HL-60 (cell line): ENCODE results near the gene OTUB1.
A peak's percentile ranks its signal among the peaks of the same experiment; 100 is the strongest.

Source experiments
- DNase-seq, 2 experiments: peaks; one replicate each; pipeline ENCODE4 v3.0.0-alpha.2; 2010 to 2020; ENCODE audit warnings: low read depth in 1 of 2, low spot score in 1 of 2
- H3K27ac ChIP-seq: fragments of 250-450 bp; sonication (Bioruptor Pico); replicated peaks from 2 replicates; pipeline ENCODE4 v1.5.1; 2020; ENCODE audit warnings: mild to moderate bottlenecking, moderate library complexity
- H3K27me3 ChIP-seq: fragments of 250-450 bp; sonication (Bioruptor Pico); 2 replicates; pipeline ENCODE4 v1.5.1; 2021; ENCODE audit warnings: mild to moderate bottlenecking, moderate library complexity; ENCODE audit not compliant: insufficient read depth, poor library complexity, severe bottlenecking
- H3K4me3 ChIP-seq: replicated peaks from 2 replicates; pipeline ENCODE4 v1.5.1; 2011; ENCODE audit warnings: mild to moderate bottlenecking, control low read depth, low read length; ENCODE audit not compliant: insufficient read depth
- GABPA ChIP-seq: IDR thresholded peaks from 2 replicates; pipeline ENCODE4 v1.6.1; 2012; ENCODE audit warnings: low read depth
- POLR2AphosphoS5 ChIP-seq: IDR thresholded peaks from 2 replicates; pipeline ENCODE4 v1.6.1; 2012; ENCODE audit warnings: low read depth
- SPI1 ChIP-seq: IDR thresholded peaks from 2 replicates; pipeline ENCODE4 v1.6.1; 2012; ENCODE audit warnings: low read depth, mild to moderate bottlenecking, borderline replicate concordance
- TF ChIP-seq, protein P1 (sequence below): IDR thresholded peaks from 2 replicates; pipeline ENCODE4 v1.6.1; 2012; ENCODE audit warnings: low read depth; ENCODE audit not compliant: insufficient replicate concordance
- TF ChIP-seq, protein P2 (sequence below): IDR thresholded peaks from one replicate; pipeline ENCODE4 v1.5.1; 2011; ENCODE audit warnings: low read length, control low read depth, inconsistent platforms; ENCODE audit not compliant: insufficient read depth

OTUB1 gene

GRCh38 chr11:63997801-63998337 is 11.6 kb downstream of the OTUB1 start:
- no peak for DNase-seq
- Histone ChIP-seq H3K4me3 (no peak overlapping the region), H3K27me3 (no peaks in the 10 kb centered on the region), H3K27ac (no peak overlapping the region)
- TF ChIP-seq POLR2AphosphoS5: no peak

GRCh38 chr11:63998558-63999348 is 12.5 kb downstream of the OTUB1 start:
- Histone ChIP-seq H3K27ac (no peak overlapping the region), H3K4me3 (no peak overlapping the region), H3K27me3 (no peaks in the 10 kb centered on the region)
- no peak for DNase-seq
- TF ChIP-seq SPI1 (no peak), POLR2AphosphoS5 (no peak), GABPA (no peak)
- TF ChIP-seq, protein P1, sequence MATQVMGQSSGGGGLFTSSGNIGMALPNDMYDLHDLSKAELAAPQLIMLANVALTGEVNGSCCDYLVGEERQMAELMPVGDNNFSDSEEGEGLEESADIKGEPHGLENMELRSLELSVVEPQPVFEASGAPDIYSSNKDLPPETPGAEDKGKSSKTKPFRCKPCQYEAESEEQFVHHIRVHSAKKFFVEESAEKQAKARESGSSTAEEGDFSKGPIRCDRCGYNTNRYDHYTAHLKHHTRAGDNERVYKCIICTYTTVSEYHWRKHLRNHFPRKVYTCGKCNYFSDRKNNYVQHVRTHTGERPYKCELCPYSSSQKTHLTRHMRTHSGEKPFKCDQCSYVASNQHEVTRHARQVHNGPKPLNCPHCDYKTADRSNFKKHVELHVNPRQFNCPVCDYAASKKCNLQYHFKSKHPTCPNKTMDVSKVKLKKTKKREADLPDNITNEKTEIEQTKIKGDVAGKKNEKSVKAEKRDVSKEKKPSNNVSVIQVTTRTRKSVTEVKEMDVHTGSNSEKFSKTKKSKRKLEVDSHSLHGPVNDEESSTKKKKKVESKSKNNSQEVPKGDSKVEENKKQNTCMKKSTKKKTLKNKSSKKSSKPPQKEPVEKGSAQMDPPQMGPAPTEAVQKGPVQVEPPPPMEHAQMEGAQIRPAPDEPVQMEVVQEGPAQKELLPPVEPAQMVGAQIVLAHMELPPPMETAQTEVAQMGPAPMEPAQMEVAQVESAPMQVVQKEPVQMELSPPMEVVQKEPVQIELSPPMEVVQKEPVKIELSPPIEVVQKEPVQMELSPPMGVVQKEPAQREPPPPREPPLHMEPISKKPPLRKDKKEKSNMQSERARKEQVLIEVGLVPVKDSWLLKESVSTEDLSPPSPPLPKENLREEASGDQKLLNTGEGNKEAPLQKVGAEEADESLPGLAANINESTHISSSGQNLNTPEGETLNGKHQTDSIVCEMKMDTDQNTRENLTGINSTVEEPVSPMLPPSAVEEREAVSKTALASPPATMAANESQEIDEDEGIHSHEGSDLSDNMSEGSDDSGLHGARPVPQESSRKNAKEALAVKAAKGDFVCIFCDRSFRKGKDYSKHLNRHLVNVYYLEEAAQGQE: no peak
- TF ChIP-seq, protein P2, sequence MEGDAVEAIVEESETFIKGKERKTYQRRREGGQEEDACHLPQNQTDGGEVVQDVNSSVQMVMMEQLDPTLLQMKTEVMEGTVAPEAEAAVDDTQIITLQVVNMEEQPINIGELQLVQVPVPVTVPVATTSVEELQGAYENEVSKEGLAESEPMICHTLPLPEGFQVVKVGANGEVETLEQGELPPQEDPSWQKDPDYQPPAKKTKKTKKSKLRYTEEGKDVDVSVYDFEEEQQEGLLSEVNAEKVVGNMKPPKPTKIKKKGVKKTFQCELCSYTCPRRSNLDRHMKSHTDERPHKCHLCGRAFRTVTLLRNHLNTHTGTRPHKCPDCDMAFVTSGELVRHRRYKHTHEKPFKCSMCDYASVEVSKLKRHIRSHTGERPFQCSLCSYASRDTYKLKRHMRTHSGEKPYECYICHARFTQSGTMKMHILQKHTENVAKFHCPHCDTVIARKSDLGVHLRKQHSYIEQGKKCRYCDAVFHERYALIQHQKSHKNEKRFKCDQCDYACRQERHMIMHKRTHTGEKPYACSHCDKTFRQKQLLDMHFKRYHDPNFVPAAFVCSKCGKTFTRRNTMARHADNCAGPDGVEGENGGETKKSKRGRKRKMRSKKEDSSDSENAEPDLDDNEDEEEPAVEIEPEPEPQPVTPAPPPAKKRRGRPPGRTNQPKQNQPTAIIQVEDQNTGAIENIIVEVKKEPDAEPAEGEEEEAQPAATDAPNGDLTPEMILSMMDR: no peak

GRCh38 chr11:63999349-64000025 is 13.2 kb downstream of the OTUB1 start:
- no peak for TF ChIP-seq GABPA
- no peak for TF ChIP-seq SPI1
- no peak for TF ChIP-seq POLR2AphosphoS5
- TF ChIP-seq, protein P2: no peak
- TF ChIP-seq, protein P1: no peak
- Histone ChIP-seq H3K27me3 (no peaks in the 10 kb centered on the region), H3K4me3 (no peak overlapping the region), H3K27ac (no peak overlapping the region)
- no peak for DNase-seq

DNA sequence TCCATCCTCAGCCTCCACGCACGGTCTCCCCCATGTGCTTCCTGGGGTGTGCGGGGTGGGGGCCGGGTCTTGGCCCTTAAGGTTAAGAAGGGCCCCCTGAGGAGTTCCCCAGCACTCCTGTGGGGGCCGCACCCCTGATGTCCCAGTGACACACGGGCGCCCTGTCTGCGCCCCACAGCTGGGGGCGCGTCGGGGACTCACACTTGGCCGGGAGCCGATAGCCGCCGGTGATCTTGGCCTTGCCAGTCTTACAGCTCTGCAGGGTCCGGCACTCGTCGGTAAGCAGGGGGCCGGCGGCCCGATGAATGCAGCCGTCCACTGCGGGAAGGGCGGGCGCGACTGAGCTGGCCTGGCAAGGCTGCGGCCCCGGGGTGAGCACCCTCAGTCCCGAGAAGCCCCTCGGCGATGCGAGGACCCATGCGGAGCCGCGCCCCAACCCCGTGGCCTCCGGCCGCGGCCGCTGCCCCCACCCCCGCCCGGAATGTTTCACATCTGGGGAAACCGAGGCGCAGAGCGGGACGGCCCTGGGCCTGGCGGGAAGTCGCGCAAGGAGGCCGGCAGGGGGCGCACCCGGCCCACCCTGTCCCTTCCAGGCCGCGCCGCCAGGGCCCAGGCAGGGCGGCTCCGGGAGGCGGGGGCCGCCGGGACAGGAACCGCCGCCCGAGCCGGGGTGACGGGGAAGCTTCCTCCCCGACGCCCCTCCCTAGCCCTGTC is 13.9 kb downstream of the OTUB1 start:
- Histone ChIP-seq H3K27me3 (no peaks in the 10 kb centered on the region), H3K27ac (no peak overlapping the region), H3K4me3 (no peak overlapping the region)
- TF ChIP-seq, protein P2: peak; percentile 28
- TF ChIP-seq, protein P1: no peak
- peak; percentile 39 to 56 for DNase-seq
